ENCODE data around the gene C4orf50. TPM values are rescaled to one million over a fixed set of nuclear protein-coding genes. Genes with fewer than 3 reads are reported as not detected.

The C4orf50 gene
- total and polyA plus RNA-seq, 10 of the 15 experiments (the other 5 are each of a cell fraction or from before 2014, with no cell fraction given), result 0.04 to 0.09 (median 0.05) TPM; not detected in 3

DNA sequence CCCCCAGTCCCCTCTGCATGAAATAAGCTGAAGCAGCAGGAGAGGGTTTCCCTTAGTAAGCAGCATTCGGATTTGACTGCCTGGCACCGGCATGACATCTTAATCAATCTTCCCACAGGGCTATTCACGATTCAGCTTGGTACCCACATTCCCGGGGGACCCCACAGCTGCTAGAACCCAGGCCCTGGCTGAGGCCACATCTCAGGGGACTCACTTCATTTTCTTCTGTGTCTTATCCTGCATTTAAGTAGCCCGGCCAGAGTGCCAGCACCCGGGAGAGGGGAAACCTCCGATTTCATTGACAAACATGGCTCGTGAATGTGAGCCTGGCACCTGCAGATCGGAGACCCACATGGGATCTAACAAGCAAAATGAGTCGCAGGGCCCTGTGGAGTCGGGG is 73.1 kb downstream of the C4orf50 start:
- Histone ChIP-seq H3K4me1 (ENCODE audit: control insufficient read depth, insufficient read depth, low read length) (no peaks in the 10 kb centered on the region; the same call in 1 of the 2 replicates), H2AFZ (ENCODE audit: control insufficient read depth, low read depth, low read length) (no peak overlapping the region), H3K27me3 (replicated peaks in 1 of 2; ENCODE audit: control insufficient read depth in 2 of 2, insufficient read depth in 2 of 2, low read length in 1 of 2) (no peaks in the 10 kb centered on the region), H3K36me3 (ENCODE audit: control insufficient read depth in 2 of 2, insufficient read depth in 2 of 2, low read length in 1 of 2) (no peaks in the 10 kb centered on the region), H3K9ac (ENCODE audit: control insufficient read depth, insufficient read depth, low read length) (no peak overlapping the region), H4K20me1 (ENCODE audit: control insufficient read depth, insufficient read depth) (no peaks in the 10 kb centered on the region), H3K4me2 (ENCODE audit: control insufficient read depth, insufficient read depth) (no peak overlapping the region), H3K9me3 (replicated peaks; ENCODE audit: control insufficient read depth, insufficient read depth, low read length) (no peaks in the 10 kb centered on the region; the same call in 1 of the 3 replicates), H3K27ac (ENCODE audit: control insufficient read depth, insufficient read depth) (no peak overlapping the region), H3K79me2 (ENCODE audit: control insufficient read depth, insufficient read depth, low read length) (no peaks in the 10 kb centered on the region), H3K4me3 (no peak overlapping the region)
- in situ Hi-C loops (cut with MboI), result no loop called here
- no TSS peak for BruUV-seq (replicated peaks)
- ChIA-PET SMC1A (ENCODE audit: uncharacterized antibody, unreplicated experiment) (no interaction called here), RAD21 (ENCODE audit: unreplicated experiment) (no interaction called here), CTCF (no interaction called here), POLR2A (no interaction called here)
- ATAC-seq (no peak), FAIRE-seq (no peak), DNase-seq (ENCODE audit: low read depth, low spot score) (no peak)
- TF ChIP-seq CBFB (IDR thresholded peaks at IDR 0.05; ENCODE audit: low read depth), result no peak
- TF ChIP-seq CREM (IDR thresholded peaks at IDR 0.05; ENCODE audit: low read depth), result no peak
- TF ChIP-seq PAX5 (IDR thresholded peaks at IDR 0.05; ENCODE audit: borderline replicate concordance, low read depth, low read length), result no peak
- no peak for TF ChIP-seq RB1 (IDR thresholded peaks at IDR 0.05; ENCODE audit: borderline replicate concordance)
- no peak for TF ChIP-seq ZNF622 (IDR thresholded peaks at IDR 0.05)
- TF ChIP-seq JUNB (IDR thresholded peaks at IDR 0.05), result no peak
- TF ChIP-seq SPI1 (IDR thresholded peaks at IDR 0.05; ENCODE audit: borderline replicate concordance, insufficient read depth, low read depth, low read length), result no peak
- TF ChIP-seq, protein P1, sequence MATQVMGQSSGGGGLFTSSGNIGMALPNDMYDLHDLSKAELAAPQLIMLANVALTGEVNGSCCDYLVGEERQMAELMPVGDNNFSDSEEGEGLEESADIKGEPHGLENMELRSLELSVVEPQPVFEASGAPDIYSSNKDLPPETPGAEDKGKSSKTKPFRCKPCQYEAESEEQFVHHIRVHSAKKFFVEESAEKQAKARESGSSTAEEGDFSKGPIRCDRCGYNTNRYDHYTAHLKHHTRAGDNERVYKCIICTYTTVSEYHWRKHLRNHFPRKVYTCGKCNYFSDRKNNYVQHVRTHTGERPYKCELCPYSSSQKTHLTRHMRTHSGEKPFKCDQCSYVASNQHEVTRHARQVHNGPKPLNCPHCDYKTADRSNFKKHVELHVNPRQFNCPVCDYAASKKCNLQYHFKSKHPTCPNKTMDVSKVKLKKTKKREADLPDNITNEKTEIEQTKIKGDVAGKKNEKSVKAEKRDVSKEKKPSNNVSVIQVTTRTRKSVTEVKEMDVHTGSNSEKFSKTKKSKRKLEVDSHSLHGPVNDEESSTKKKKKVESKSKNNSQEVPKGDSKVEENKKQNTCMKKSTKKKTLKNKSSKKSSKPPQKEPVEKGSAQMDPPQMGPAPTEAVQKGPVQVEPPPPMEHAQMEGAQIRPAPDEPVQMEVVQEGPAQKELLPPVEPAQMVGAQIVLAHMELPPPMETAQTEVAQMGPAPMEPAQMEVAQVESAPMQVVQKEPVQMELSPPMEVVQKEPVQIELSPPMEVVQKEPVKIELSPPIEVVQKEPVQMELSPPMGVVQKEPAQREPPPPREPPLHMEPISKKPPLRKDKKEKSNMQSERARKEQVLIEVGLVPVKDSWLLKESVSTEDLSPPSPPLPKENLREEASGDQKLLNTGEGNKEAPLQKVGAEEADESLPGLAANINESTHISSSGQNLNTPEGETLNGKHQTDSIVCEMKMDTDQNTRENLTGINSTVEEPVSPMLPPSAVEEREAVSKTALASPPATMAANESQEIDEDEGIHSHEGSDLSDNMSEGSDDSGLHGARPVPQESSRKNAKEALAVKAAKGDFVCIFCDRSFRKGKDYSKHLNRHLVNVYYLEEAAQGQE (IDR thresholded peaks at IDR 0.05; ENCODE audit: low read depth, low read length), result no peak
- no peak for TF ChIP-seq CHD2 (IDR thresholded peaks at IDR 0.05; ENCODE audit: borderline replicate concordance, low read depth, low read length)
- TF ChIP-seq E2F4 (IDR thresholded peaks at IDR 0.05; ENCODE audit: low read depth, low read length), result no peak
- TF ChIP-seq, protein P2, sequence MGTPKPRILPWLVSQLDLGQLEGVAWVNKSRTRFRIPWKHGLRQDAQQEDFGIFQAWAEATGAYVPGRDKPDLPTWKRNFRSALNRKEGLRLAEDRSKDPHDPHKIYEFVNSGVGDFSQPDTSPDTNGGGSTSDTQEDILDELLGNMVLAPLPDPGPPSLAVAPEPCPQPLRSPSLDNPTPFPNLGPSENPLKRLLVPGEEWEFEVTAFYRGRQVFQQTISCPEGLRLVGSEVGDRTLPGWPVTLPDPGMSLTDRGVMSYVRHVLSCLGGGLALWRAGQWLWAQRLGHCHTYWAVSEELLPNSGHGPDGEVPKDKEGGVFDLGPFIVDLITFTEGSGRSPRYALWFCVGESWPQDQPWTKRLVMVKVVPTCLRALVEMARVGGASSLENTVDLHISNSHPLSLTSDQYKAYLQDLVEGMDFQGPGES (IDR thresholded peaks at IDR 0.05), result no peak
- TF ChIP-seq SP1 (IDR thresholded peaks at IDR 0.05; ENCODE audit: low read depth, low read length), result no peak
- TF ChIP-seq HDGF (IDR thresholded peaks at IDR 0.05), result no peak
- no peak for TF ChIP-seq SRF (IDR thresholded peaks at IDR 0.05; ENCODE audit: low read depth in 2 of 2, low read length in 2 of 2)
- 26% methylated on average over 11 of the region's 11 CpGs for WGBS (ENCODE audit: insufficient coverage, insufficient replicate concordance, low lambda C conversion rate, missing lambda C conversion rate)
- intact Hi-C loops (cut with micrococcal nuclease; ENCODE audit: unreplicated experiment), result no loop called here

Measured in GM12878 (cell line).